Effector memory CD8-positive, alpha-beta T cell (primary cell): ENCODE measurements around the gene ZDHHC11B.
A peak's percentile ranks its signal among the peaks of the same experiment; 100 is the strongest.
"Not testable (repeated sequence)": the region's sequence is repeated elsewhere in the genome, so short reads cannot be mapped to it uniquely, and the experiment has no call there.

ENCODE experiments used
- ATAC-seq: fragments of 150-1000 bp; cut with Tn5 transposase; replicated peaks from 2 replicates; pipeline ENCODE4 v1.10.0; 2021; ENCODE audit warnings: mild to moderate bottlenecking, moderate library complexity
- DNase-seq, 3 experiments: peaks; one replicate each; pipeline ENCODE4 v3.0.0; 2021
- H3K27ac Mint-ChIP-seq, 2 donors: one replicate each; pipeline ENCODE4 v1.8.0; 2022; ENCODE audit warnings: mild to moderate bottlenecking in 2 of 2, mixed read lengths in 2 of 2, moderate library complexity in 2 of 2
- H3K27me3 Mint-ChIP-seq, 2 donors: one replicate each; pipeline ENCODE4 v1.8.0; 2022; ENCODE audit warnings: mixed read lengths in 2 of 2
- H3K36me3 Mint-ChIP-seq: one replicate; pipeline ENCODE4 v1.8.0; 2022; ENCODE audit warnings: mild to moderate bottlenecking, moderate library complexity, mixed read lengths; ENCODE audit not compliant: insufficient read depth
- H3K4me1 Mint-ChIP-seq, 2 donors: one replicate each; pipeline ENCODE4 v1.8.0; 2022; ENCODE audit warnings: low read depth in 2 of 2, mixed read lengths in 2 of 2
- H3K4me3 Mint-ChIP-seq, 2 donors: one replicate each; pipeline ENCODE4 v1.8.0; 2022; ENCODE audit warnings: mild to moderate bottlenecking in 2 of 2, mixed read lengths in 2 of 2, moderate library complexity in 2 of 2
- H3K9me3 Mint-ChIP-seq, 2 donors: one replicate each; pipeline ENCODE4 v1.8.0; 2022; ENCODE audit warnings: mixed read lengths in 2 of 2

The ZDHHC11B gene

DNA sequence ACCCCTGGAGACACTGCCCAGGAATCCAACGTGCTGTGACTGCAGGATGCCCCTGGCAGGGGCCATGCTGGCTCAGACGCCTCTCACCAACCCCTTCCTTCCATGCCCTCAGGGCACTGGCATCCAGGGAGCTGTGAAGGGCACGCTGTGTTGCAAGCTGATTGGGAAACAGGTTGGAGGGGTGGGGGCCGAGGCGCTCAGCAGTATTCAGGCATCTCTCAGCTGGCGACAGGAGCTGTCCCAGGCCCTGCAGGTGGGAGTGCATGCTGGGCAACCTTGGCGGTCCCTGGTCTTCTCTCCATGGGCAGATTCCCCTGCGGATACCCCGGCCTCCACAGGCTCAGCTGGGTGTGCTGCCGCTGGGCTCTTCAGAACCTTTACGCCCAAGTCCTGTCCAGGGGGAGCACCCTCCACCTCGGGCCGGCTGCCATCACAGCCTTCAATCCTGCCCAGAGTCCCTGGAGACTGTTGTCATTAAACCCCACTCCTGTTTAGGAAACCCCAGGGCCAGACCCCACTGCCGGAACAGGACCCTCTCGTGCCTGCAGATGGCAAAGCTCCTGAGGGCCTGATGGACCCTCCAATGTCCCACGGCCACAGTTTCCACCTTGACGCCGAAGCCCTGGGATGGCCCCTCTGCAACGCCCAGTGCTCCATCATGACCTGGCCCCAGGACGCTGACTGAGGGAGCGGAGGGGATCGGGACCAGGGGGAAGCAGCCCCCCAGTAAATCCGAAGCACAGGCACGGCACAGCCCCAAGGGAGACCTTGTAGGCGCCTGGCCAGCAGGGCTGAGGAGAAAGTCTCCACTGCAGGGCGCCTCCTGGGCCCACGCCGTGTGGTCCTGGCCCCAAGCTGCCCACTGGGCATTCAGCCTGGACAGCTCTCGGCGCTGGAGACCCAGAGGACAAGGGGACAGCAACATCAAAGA is 100.7 kb downstream of the ZDHHC11B start:
- no peak for DNase-seq
- Mint-ChIP-seq H3K9me3 (no peaks in the 10 kb centered on the region), H3K27me3 (no peaks in the 10 kb centered on the region), H3K4me1 (no peaks in the 10 kb centered on the region), H3K36me3 (peaks cover 33% of the 10 kb centered on the region), H3K27ac (peak overlapping the region in 1 of 2 donors; percentile 70), H3K4me3 (no peak overlapping the region)
- ATAC-seq = no peak

DNA sequence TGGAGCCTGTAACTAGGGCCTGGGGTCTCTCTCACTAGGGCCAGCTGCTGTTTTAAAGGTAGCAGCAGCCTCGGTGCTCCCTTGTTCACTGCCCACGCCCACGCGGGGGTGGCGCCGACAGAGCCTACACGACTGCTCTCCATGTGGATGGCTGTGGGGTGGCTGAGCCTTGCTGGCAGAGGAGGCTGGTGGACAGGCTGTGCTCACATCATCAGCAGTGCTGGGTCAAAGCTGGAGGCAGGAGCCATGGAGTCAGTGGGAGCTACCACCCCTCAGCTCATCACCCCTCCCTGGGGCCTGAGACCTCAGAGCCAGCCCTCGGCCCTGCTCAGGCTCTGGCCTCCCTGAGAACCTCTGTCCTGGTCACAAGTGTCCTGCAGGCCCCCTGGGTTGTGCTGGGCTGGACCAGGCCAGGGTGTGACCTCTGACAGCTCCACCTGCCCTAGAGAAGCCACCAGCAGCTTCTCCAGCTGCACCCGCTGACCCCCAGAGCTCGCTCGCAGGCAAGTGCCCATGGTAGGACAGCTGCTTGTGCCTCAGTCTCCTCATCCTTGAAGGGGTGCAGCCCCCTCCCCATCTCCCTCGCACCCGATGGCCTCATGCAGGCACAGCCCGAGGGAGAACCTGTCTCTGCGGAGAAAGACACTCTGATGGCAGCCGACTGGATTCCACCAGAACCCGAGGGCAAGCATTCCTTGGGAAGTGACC is 101.7 kb downstream of the ZDHHC11B start:
- not testable (repeated sequence) for H3K27me3 Mint-ChIP-seq, H3K4me3 Mint-ChIP-seq, ATAC-seq, DNase-seq, H3K9me3 Mint-ChIP-seq, H3K4me1 Mint-ChIP-seq
- H3K27ac Mint-ChIP-seq = peak overlapping the region in 1 of 2 donors; percentile 76
- H3K36me3 Mint-ChIP-seq = peaks cover 33% of the 10 kb centered on the region

DNA sequence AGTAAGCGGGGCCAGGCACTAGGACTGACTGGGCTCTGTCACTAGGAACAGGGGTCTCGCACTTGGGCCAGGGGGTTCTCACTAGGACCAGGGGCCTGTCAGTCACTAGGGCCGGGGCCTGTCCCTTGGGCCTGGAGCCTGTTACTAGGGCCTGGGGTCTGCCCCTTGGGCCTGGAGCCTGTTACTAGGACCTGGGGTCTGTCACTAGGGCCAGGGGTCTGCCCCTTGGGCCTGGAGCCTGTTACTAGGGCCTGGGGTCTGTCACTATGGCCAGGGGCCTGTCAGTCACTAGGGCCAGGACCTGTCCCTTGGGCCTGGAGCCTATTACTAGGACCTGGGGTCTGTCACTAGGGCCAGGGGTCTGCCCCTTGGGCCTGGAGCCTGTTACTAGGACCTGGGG is 102.3 kb downstream of the ZDHHC11B start:
- H3K4me1 Mint-ChIP-seq, H3K9me3 Mint-ChIP-seq, H3K27me3 Mint-ChIP-seq, ATAC-seq, H3K4me3 Mint-ChIP-seq, DNase-seq: not testable (repeated sequence)
- Mint-ChIP-seq H3K27ac (peak overlapping the region in 1 of 2 donors; percentile 76), H3K36me3 (peaks cover 37% of the 10 kb centered on the region)

DNA sequence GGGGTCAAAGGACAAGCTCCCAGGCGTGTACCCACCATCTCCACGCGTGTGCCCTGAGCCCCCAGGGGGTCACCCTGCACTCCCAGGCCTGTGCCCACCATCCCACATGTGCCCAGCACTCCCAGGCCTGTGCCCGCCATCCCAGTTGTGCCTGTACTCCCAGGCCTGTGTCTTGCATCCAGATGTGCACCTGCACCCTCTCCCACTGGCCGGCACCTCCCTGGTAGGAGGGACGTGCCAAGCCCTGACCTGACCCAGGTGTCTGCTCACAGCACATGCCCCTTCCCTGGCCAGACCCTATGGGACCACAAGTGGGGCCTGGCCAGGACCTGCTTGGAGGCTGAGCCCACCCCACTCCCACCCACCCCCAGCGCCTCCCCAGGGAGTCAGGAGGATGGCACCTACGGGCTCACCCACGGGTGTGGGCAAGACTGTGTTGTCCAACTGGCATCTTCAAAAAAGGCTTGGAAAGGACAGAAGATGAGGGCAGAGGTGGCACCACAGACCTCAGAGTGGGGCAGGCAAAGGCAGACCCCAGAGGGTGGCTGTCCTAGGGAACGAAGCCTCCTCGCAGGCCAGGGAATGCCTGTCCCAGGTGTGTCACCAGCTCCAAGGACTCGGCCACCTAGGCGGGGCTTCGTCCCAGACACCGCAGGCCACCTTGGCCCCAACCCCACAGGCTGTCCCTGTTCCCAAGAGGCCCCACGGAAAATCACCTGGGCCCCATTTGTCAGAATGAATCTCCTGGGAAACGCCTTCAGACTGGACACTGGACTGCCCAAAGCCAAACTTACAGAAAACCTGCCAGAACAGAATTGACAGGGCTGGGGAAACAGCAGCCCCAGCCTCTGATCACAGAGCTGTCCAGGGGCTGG is 103.0 kb downstream of the ZDHHC11B start:
- not testable (repeated sequence) for H3K9me3 Mint-ChIP-seq, DNase-seq, H3K4me1 Mint-ChIP-seq, ATAC-seq, H3K27me3 Mint-ChIP-seq, H3K4me3 Mint-ChIP-seq
- peaks cover 43% of the 10 kb centered on the region for H3K36me3 Mint-ChIP-seq
- peak overlapping the region in 1 of 2 donors; percentile 86 for H3K27ac Mint-ChIP-seq

DNA sequence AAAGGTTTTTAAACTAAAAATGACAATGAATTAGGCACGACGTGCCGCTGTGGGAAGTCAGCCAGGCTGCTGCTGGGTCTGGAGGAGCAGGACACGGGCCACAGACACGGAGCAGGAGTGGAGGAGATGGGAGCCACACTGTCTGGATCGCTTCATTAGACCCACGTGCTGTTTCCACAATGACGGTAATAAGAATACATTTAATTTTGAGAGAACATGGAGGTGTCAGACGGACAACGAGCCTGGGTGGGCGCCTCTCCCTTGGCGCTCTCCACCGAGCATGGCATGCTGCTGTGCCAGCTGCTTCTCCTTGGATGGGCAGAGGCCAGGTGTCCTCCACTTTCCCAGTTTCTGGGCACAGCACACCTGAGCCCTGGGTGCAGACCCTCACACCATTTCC is 103.7 kb downstream of the ZDHHC11B start:
- H3K36me3 Mint-ChIP-seq = peaks cover 46% of the 10 kb centered on the region
- not testable (repeated sequence) for H3K4me1 Mint-ChIP-seq, H3K9me3 Mint-ChIP-seq, H3K4me3 Mint-ChIP-seq, H3K27me3 Mint-ChIP-seq, DNase-seq, ATAC-seq
- H3K27ac Mint-ChIP-seq = peak overlapping the region in 1 of 2 donors; percentile 86

DNA sequence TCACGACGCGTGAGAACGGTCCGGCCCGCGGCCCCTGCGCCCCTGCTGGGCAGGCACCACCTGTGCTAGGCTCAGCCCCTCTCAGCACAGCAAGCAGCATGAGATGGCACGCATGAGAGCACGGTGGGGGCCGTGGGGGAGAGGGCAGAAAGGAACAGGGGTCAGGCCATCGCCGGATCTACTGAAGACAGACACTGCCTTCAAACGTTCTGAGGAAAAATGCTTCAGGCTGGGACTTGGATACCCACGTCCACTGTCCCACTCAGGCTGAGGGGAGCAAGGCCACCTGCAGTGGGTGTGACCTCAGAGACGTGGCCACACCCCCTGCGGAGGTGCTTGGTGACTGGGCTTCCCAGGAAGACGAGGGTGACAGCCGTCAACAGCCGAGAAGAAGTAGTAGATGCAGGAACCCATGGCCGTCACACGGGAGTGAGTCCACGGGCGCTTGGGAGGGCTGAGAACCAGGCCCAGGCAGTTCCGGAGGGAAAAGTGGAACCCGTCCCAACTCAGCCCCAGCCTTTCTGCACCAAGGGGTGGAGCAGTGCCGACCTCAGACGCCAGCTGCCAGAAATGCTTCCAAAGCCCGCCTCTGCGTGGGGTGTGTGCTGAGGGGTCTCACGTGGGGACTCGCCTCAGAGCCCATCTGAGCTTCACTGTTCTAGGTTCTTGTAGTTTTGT is 104.3 kb downstream of the ZDHHC11B start:
- not testable (repeated sequence) for H3K9me3 Mint-ChIP-seq, H3K4me3 Mint-ChIP-seq, ATAC-seq, H3K4me1 Mint-ChIP-seq, DNase-seq, H3K27me3 Mint-ChIP-seq
- peaks cover 45% of the 10 kb centered on the region for H3K36me3 Mint-ChIP-seq
- H3K27ac Mint-ChIP-seq = peak overlapping the region in 1 of 2 donors; percentile 86

DNA sequence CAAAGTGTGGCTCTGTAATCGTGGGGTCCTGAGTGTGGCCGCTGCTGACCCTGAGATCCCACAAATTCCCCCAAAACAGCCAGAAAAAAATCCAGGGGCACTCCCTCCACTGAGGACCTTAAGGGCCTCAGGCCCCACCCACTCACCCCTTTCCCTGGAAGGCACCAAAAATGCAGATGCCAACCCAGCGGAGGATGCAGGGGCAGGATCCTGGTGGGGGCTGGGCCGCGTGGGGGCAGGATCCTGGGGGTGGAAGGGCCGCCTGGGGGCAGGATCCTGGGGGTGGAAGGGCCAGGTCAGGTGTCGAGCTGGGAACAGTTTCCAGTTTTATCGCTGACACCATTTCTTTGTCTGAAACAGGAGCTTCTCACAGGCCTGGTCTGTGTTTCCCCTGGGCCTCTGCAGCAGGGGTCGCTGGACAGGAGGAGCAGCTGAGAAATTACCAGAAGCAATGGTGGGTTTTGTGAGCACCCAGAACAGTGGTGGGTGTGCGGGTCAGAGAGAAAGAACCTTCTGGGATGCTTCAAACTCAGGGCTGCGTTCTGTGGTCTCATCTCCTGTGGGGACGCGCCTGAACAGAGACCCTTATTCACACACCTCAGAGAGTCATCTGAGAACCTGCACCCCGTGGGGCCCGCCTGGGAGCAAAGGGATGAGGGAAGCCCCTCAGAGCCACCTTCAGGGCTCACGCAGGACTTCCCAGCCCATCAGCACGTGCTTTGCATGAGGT is 105.2 kb downstream of the ZDHHC11B start:
- H3K27ac Mint-ChIP-seq, H3K4me1 Mint-ChIP-seq, H3K27me3 Mint-ChIP-seq, H3K9me3 Mint-ChIP-seq, DNase-seq, ATAC-seq, H3K4me3 Mint-ChIP-seq: not testable (repeated sequence)
- H3K36me3 Mint-ChIP-seq = peaks cover 44% of the 10 kb centered on the region

DNA sequence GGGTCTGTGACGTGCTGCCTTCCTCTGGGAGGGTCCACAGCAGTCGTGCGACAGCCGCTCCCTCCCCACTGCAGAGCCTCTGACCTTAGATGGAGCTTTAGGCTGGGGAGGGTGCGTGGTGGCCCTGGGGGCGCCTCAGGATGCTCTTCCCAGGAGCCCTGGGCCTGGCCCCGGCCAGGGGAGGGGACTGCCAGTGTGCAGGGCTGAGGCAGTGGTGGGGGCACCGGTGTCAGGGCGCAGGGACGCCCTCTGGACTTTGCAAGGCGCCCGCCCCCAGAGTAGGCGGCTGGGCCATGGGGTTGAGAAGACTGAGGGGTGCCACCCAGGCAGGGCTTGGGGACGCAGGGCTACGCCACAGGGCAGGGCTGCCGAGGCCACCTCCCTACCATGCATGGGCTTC is 106.0 kb downstream of the ZDHHC11B start:
- H3K4me3 Mint-ChIP-seq, H3K27me3 Mint-ChIP-seq, H3K4me1 Mint-ChIP-seq, ATAC-seq, H3K9me3 Mint-ChIP-seq, H3K27ac Mint-ChIP-seq, DNase-seq: not testable (repeated sequence)
- peaks cover 40% of the 10 kb centered on the region for H3K36me3 Mint-ChIP-seq

DNA sequence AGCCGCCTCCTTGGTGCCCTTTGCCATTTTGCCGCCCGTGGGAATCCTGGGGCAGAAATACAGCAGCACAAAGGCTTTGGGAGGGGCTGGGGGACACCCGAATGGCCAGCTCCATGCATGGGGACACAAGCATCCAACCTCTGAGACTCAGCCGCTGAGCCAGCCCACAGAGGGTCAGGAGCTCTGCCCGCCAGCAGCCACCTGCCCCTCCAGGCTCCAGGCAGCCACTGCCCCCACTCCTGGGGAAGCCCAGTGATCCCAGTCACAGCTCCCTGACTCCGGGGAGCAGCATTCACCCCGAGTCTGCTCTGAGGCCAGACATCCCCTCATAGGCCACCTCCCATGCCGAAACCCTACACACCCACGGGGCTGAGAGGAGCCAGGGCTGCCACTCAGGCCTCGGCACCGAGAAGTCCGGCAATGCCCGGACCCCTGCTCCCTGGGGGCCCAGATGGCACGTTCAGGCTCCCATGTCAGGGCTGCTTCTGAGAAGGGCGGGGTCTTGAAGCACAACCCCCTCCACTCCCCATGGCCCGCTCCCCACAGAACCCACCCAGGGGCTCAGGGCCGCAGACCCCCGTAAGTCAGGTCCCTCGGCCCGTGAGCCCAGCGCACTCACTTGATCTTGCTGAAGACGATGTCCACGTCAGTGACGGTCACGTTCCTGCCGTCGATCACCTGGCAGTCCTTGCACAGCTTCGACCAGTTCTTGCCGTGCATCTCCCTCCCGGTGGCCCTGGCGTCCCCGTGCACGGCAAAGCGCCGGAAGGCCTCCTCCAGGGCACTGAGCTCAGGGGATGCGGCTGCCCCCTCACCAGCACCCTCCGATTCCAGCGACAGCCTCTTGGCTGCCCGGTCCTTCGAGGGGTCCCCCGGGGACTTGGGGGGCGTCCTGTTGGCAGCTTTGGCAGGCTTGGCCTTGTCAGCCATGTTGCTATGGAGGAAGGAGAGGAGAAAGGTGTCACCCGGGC is 107.1 kb downstream of the ZDHHC11B start:
- H3K4me1 Mint-ChIP-seq = peaks cover 8 to 13% of the 10 kb centered on the region in 2 donors
- H3K9me3 Mint-ChIP-seq = no peaks in the 10 kb centered on the region
- H3K27ac Mint-ChIP-seq = no peak overlapping the region
- ATAC-seq = no peak
- peaks cover 48% of the 10 kb centered on the region for H3K36me3 Mint-ChIP-seq
- H3K27me3 Mint-ChIP-seq = no peaks in the 10 kb centered on the region
- DNase-seq = no peak
- H3K4me3 Mint-ChIP-seq = no peak overlapping the region

DNA sequence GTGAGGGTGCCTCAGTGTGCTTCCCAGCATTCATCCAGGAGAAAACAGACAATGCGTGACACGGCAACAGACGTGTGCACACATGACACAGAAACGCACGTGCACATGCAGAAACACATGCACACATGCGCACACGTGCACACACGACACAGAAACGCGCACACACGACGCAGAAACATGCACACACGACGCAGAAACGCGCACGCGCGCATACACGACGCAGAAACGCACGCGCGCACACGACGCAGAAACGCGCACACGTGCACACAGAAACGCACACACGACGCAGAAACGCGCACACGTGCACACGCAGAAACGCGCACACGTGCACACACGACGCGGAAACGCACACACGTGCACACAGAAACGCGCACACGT is 107.8 kb downstream of the ZDHHC11B start:
- H3K36me3 Mint-ChIP-seq = peaks cover 52% of the 10 kb centered on the region
- H3K9me3 Mint-ChIP-seq = no peaks in the 10 kb centered on the region
- no peak overlapping the region for H3K4me3 Mint-ChIP-seq
- ATAC-seq (no peak), DNase-seq (no peak)
- no peaks in the 10 kb centered on the region for H3K27me3 Mint-ChIP-seq
- H3K4me1 Mint-ChIP-seq = peaks cover 13 to 17% of the 10 kb centered on the region in 2 donors
- no peak overlapping the region for H3K27ac Mint-ChIP-seq

DNA sequence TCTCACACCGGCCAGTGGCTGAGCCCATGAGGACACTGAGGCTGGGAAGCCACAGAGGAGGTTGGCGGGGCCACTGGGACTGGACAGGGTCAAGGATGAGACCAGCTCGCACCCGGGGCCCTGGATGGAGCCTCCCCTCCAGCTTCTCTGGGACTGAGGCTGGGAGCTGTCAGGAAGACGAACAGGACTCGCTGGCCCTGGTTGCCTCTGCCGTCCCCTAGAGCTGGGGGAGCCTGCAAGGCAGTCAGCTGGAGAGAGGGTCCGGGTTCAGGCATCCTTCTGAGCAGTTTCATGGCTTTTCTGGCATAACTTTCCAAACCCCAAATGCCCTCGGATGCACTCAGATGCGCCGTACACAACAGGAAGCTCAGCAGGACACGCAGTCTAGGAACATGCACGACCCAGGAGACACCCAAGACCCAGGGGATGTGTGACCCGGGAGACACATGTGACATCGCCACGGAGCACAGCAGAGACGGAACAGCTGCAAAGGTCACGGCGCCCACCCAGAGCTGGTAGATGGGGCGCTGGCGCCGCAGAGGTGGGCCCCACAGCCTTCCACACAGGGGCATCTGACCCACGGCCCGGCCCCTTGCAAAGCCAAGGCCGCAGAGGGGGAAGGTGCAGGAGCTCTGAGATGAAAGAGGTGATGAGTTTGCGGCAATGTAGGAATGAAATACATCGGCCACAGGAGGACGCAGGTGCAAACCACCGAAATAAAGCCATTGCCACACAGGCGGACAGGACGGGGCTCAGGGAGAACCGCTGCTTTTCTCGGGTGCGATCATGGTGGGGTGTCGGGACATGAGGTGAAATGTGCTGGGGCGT is 108.4 kb downstream of the ZDHHC11B start:
- H3K4me1 Mint-ChIP-seq = peaks cover 13 to 17% of the 10 kb centered on the region in 2 donors
- no peaks in the 10 kb centered on the region for H3K27me3 Mint-ChIP-seq
- no peaks in the 10 kb centered on the region for H3K9me3 Mint-ChIP-seq
- peak overlapping the region; percentile 49 to 59 for H3K27ac Mint-ChIP-seq
- peaks cover 48% of the 10 kb centered on the region for H3K36me3 Mint-ChIP-seq
- ATAC-seq (no peak), DNase-seq (no peak)
- H3K4me3 Mint-ChIP-seq = no peak overlapping the region
